ENCODE measurements around the gene ANO7.
A peak's percentile ranks its signal among the peaks of the same experiment; 100 is the strongest.

Gene ANO7

GRCh38 chr2:241163601-241164118 lies 24.8 kb upstream of the ANO7 start:
- no peak overlapping the region for H3K27ac Mint-ChIP-seq
- no peaks in the 10 kb centered on the region for H3K9me3 Mint-ChIP-seq
- H3K4me3 Mint-ChIP-seq = no peak overlapping the region
- peaks cover 62% of the 10 kb centered on the region for H3K36me3 Mint-ChIP-seq (ENCODE audit: insufficient read depth)
- no peaks in the 10 kb centered on the region for H3K27me3 Mint-ChIP-seq
- DNase-seq = no peak
- no peaks in the 10 kb centered on the region for H3K4me1 Mint-ChIP-seq (ENCODE audit: low read depth in 2 of 2)
- ATAC-seq (replicated peaks) = no peak

DNA sequence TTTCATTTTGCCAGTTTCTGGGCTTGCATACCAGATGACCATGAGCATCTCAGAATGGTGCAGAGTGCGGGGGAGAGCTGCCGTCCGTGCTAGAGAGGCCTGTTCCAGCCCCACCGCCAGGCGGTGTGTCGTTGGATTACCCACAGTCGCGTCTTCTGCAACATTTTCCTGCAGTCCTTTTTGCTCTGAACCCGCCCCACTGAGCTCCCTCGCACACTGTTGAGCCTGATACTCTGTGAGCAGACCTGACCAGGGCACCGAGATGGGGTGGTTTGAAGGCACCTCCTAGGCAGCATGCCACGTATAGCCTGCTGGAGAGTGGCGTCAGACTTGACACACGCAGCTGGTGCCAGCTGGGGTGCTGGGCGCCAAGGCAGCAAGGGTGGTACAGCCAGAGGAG lies 20.1 kb upstream of the ANO7 start:
- Mint-ChIP-seq H3K27ac (no peak overlapping the region), H3K36me3 (ENCODE audit: insufficient read depth) (peaks cover 80% of the 10 kb centered on the region)

GRCh38 chr2:241173557-241173956 lies 14.9 kb upstream of the ANO7 start:
- no peak overlapping the region for H3K4me3 Mint-ChIP-seq

More for the DNA sequence above, 20.1 kb upstream of the ANO7 start:
- ATAC-seq (replicated peaks) = no peak
- Mint-ChIP-seq H3K27me3 (no peaks in the 10 kb centered on the region), H3K9me3 (peaks cover 2 to 7% of the 10 kb centered on the region in 2 donors), H3K4me1 (ENCODE audit: low read depth in 2 of 2) (peaks cover 0 to 2% of the 10 kb centered on the region in 2 donors), H3K4me3 (no peak overlapping the region)
- no peak for DNase-seq

GRCh38 chr2:241177526-241178334 lies 10.7 kb upstream of the ANO7 start:
- H3K4me1 Mint-ChIP-seq (ENCODE audit: low read depth in 2 of 2) = no peaks in the 10 kb centered on the region
- peaks cover 53% of the 10 kb centered on the region for H3K36me3 Mint-ChIP-seq (ENCODE audit: insufficient read depth)
- no peaks in the 10 kb centered on the region for H3K27me3 Mint-ChIP-seq
- DNase-seq (no peak), ATAC-seq (replicated peaks) (no peak)
- no peaks in the 10 kb centered on the region for H3K9me3 Mint-ChIP-seq
- no peak overlapping the region for H3K4me3 Mint-ChIP-seq
- no peak overlapping the region for H3K27ac Mint-ChIP-seq

More at GRCh38 chr2:241173557-241173956, 14.9 kb upstream of the ANO7 start:
- no peaks in the 10 kb centered on the region for H3K27me3 Mint-ChIP-seq
- DNase-seq (no peak), ATAC-seq (replicated peaks) (no peak)
- peaks cover 0 to 2% of the 10 kb centered on the region in 2 donors for H3K4me1 Mint-ChIP-seq (ENCODE audit: low read depth in 2 of 2)
- peaks cover 62% of the 10 kb centered on the region for H3K36me3 Mint-ChIP-seq (ENCODE audit: insufficient read depth)
- H3K27ac Mint-ChIP-seq = no peak overlapping the region
- H3K9me3 Mint-ChIP-seq = peaks cover 2 to 7% of the 10 kb centered on the region in 2 donors

DNA sequence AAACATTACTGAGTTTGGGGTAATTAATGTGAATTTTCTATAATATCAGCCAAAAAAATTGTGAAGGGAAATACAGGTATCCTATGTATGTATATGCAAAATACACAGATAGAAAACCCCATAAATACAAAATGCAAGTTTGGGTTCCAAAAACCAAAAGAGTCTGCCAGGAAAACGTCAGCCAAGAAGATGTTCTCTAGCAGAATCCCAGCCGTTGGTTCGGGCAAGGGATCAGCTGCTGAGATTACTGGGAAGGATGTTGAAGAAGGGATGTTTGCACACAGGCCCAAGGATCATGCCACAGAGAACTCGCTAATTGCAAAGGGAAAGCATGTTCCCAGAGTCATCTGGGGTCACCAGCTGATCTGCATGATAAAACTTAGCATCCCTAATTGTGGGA lies 9.5 kb upstream of the ANO7 start:
- H3K27me3 Mint-ChIP-seq = no peaks in the 10 kb centered on the region
- no peak overlapping the region for H3K27ac Mint-ChIP-seq
- DNase-seq = no peak
- no peaks in the 10 kb centered on the region for H3K9me3 Mint-ChIP-seq
- H3K4me1 Mint-ChIP-seq (ENCODE audit: low read depth in 2 of 2) = no peaks in the 10 kb centered on the region
- no peak for ATAC-seq (replicated peaks)
- H3K36me3 Mint-ChIP-seq (ENCODE audit: insufficient read depth) = peaks cover 43% of the 10 kb centered on the region
- H3K4me3 Mint-ChIP-seq = no peak overlapping the region

- H3K27ac Mint-ChIP-seq = no peak overlapping the region
- no peak for ATAC-seq (replicated peaks)
- H3K4me1 Mint-ChIP-seq (ENCODE audit: low read depth in 2 of 2) = no peaks in the 10 kb centered on the region
- DNase-seq = no peak
- peaks cover 38% of the 10 kb centered on the region for H3K36me3 Mint-ChIP-seq (ENCODE audit: insufficient read depth)
- no peaks in the 10 kb centered on the region for H3K27me3 Mint-ChIP-seq
- no peaks in the 10 kb centered on the region for H3K9me3 Mint-ChIP-seq
- H3K4me3 Mint-ChIP-seq = no peak overlapping the region
These were observed 8.6 kb upstream of the ANO7 start for GRCh38 chr2:241179899-241180298.

GRCh38 chr2:241180495-241180894 lies 8.0 kb upstream of the ANO7 start:
- H3K4me1 Mint-ChIP-seq (ENCODE audit: low read depth in 2 of 2) = no peaks in the 10 kb centered on the region
- H3K27ac Mint-ChIP-seq = no peak overlapping the region
- DNase-seq (no peak), ATAC-seq (replicated peaks) (no peak)
- H3K36me3 Mint-ChIP-seq (ENCODE audit: insufficient read depth) = peaks cover 35% of the 10 kb centered on the region
- no peaks in the 10 kb centered on the region for H3K27me3 Mint-ChIP-seq
- no peak overlapping the region for H3K4me3 Mint-ChIP-seq
- no peaks in the 10 kb centered on the region for H3K9me3 Mint-ChIP-seq

DNA sequence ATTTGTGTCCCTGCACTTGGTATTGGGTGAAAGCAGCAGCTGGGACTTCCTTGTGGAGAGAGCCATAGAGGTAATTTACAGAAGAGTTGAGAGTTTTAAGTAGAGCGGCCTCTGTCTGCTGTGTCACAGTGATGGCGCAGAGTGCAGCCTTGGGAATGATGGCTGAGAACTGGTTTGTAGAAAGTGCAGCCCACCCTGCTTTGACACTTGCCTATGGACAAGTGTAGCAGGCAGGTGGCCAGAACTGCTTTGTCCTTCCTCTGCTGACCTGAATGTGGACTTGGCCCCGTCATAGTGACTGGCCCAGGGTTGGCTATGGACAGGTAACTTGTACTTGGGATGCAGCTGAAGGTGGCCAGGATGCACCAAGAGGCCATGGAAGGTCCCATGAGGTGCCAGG lies 6.4 kb upstream of the ANO7 start:
- H3K27ac Mint-ChIP-seq = no peak overlapping the region
- no peaks in the 10 kb centered on the region for H3K4me1 Mint-ChIP-seq (ENCODE audit: low read depth in 2 of 2)
- peaks cover 26% of the 10 kb centered on the region for H3K36me3 Mint-ChIP-seq (ENCODE audit: insufficient read depth)
- H3K9me3 Mint-ChIP-seq = no peaks in the 10 kb centered on the region
- DNase-seq (no peak), ATAC-seq (replicated peaks) (no peak)
- H3K4me3 Mint-ChIP-seq = no peak overlapping the region
- no peaks in the 10 kb centered on the region for H3K27me3 Mint-ChIP-seq

- Mint-ChIP-seq H3K36me3 (ENCODE audit: insufficient read depth) (peaks cover 21% of the 10 kb centered on the region), H3K27me3 (no peaks in the 10 kb centered on the region), H3K9me3 (no peaks in the 10 kb centered on the region), H3K27ac (no peak overlapping the region), H3K4me1 (ENCODE audit: low read depth in 2 of 2) (no peaks in the 10 kb centered on the region), H3K4me3 (no peak overlapping the region)
- DNase-seq (no peak), ATAC-seq (replicated peaks) (no peak)
These were observed 5.8 kb upstream of the ANO7 start for GRCh38 chr2:241182531-241183133.

DNA sequence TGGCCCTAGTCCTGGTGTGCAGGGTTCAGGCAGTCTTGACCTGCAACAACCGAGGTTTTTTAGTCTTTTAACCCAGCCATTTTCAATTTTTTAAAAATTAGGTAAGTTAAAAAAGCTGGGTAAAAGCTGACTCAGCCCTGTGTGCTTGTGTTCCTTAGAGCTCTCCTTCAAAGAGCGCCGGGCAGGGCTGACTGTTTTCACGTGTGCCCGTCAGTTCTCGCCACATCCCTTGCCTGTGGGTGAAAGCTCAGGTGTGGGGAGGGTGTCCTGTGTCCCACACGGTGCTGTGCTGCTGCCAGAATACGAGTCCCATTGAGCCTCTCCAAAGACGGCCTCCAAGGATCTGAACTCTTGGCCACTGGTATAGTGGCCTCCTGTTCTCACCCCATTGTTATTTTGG lies 5.3 kb upstream of the ANO7 start:
- Mint-ChIP-seq H3K4me1 (ENCODE audit: low read depth in 2 of 2) (no peaks in the 10 kb centered on the region), H3K27me3 (no peaks in the 10 kb centered on the region), H3K4me3 (no peak overlapping the region), H3K27ac (peak overlapping the region in 1 of 2 donors; percentile 20), H3K36me3 (ENCODE audit: insufficient read depth) (peaks cover 21% of the 10 kb centered on the region), H3K9me3 (no peaks in the 10 kb centered on the region)
- DNase-seq = no peak
- ATAC-seq (replicated peaks) = no peak

GRCh38 chr2:241184901-241185300 lies 3.6 kb upstream of the ANO7 start:
- DNase-seq (no peak), ATAC-seq (replicated peaks) (no peak)
- Mint-ChIP-seq H3K4me1 (ENCODE audit: low read depth in 2 of 2) (no peaks in the 10 kb centered on the region), H3K4me3 (no peak overlapping the region), H3K9me3 (no peaks in the 10 kb centered on the region), H3K27me3 (no peaks in the 10 kb centered on the region), H3K36me3 (ENCODE audit: insufficient read depth) (peaks cover 11% of the 10 kb centered on the region), H3K27ac (no peak overlapping the region)

DNA sequence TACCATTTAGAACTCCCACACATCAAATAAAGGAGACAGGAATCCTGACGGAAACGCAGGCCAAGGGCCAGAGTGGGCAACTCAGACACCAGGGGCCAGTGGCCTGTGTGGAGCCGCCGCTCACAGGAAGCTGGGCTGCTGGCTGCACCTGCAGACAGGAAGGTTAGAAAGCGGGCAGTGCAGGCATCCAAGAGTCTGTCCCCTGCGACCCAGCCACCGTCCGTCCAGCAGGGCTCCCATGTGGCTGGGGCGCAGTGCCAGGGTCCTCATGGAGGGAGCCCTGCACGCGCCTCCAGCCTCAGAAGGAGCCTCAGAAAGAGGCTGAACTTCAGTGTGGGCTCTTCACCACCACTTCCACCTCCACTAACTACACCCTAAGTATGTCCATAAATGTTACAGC lies 2.5 kb upstream of the ANO7 start:
- Mint-ChIP-seq H3K27me3 (no peaks in the 10 kb centered on the region), H3K4me3 (no peak overlapping the region), H3K27ac (no peak overlapping the region), H3K36me3 (ENCODE audit: insufficient read depth) (peaks cover 3% of the 10 kb centered on the region), H3K9me3 (no peaks in the 10 kb centered on the region), H3K4me1 (ENCODE audit: low read depth in 2 of 2) (no peaks in the 10 kb centered on the region)
- no peak for DNase-seq
- ATAC-seq (replicated peaks) = no peak

DNA sequence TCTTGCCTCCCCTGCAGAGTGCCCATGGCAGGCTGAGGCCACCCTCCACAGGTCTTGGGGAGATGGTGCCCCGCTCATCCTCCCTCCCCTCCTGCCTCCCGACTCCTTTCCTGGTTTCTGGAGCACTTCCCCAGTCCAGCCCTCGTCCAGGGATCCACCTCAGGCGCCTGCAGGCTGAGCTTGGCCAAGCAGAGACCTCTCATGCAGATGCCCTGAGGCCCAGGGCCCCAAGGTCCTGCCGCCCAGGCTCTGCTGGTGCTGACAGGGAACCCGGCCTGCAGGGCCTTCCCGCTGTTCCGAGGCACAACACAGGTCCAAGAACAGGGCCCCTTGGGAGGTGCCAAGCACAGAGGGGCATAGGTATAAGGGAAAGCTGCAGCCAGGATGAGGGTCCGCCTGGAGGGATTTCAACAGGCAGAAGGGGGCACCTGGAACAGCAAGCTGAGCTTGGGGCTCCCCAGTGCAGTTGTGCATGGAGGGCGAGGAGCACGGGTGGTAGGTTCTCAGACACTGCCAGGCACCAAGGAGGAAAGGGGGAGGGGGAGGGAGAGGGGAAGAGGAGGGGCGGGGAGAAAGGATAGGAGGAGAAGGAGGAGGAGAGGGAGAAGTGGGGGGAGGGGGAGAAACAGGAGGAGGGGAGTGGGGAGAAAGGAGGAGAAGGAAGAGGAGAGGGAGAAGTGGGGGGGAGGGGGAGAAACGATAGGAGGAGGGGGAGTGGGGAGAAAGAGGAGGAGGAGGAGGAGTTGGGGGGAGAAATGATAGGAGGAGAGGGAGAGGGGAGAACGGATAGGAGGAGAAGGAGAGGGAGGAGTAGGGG lies 1.2 kb upstream of the ANO7 start:
- Mint-ChIP-seq H3K9me3 (no peaks in the 10 kb centered on the region), H3K36me3 (ENCODE audit: insufficient read depth) (peaks cover 3% of the 10 kb centered on the region), H3K27me3 (no peaks in the 10 kb centered on the region), H3K27ac (no peak overlapping the region), H3K4me3 (no peak overlapping the region), H3K4me1 (ENCODE audit: low read depth in 2 of 2) (no peaks in the 10 kb centered on the region)
- no peak for DNase-seq
- no peak for ATAC-seq (replicated peaks)

Measured in effector memory CD8-positive, alpha-beta T cell (primary cell).